K562 (cell line): ENCODE results near the gene ZKSCAN1. TPM values are rescaled to one million over a fixed set of nuclear protein-coding genes. Genes with fewer than 3 reads are reported as not detected.
A peak's percentile ranks its signal among the peaks of the same experiment; 100 is the strongest.

Experiments used
- ATAC-seq: fragments of 200-7000 bp; cut with Tn5 transposase; 3 replicates; pipeline ENCODE4 v1.9.1; 2020; ENCODE audit warnings: moderate library complexity
- BruUV-seq: library from RNA; stranded (reverse); fragments of 400-500 nt; replicated peaks from 2 replicates; lab custom pipeline; 2021; lab: Mats Ljungman, UMichigan
- CTCF ChIA-PET: fragments of 300-600 bp; formaldehyde crosslinking; extraction: SDS; loops from one replicate; lab custom pipeline; 2021; ENCODE audit warnings: low intra/inter-chr PET ratio; lab: Yijun Ruan, JAX
- POLR2A ChIA-PET: fragments of 300-600, 350-650 bp; sonication (Branson Sonifier 250); formaldehyde crosslinking; extraction: SDS; loops from one replicate; lab custom pipeline; 2021; ENCODE audit warnings: antibody characterized with exemption, inconsistent platforms; lab: Yijun Ruan, JAX
- DNase-seq, 4 experiments: peaks; one replicate each; pipeline versions ENCODE4 v3.0.0 to v3.0.0-alpha.2; 2011 to 2018; ENCODE audit warnings: low spot score in 3 of 4, mixed read lengths in 3 of 4; ENCODE audit errors: extremely low read depth in 1 of 4
- FAIRE-seq: peaks from 2 replicates; lab custom pipeline; 2011; peaks lifted over from hg19 to GRCh38; lab: Jason Lieb, UNC
- H2AFZ ChIP-seq: 2 replicates; pipeline ENCODE4 v1.6.0; 2011; ENCODE audit warnings: low read depth, low read length, control low read depth, inconsistent platforms
- H3K27ac ChIP-seq: fragments of 200-600 bp; 3 replicates; pipeline ENCODE4 v1.8.0; 2011; ENCODE audit warnings: low read depth, mild to moderate bottlenecking, control low read depth, inconsistent platforms, low read length, moderate library complexity, mixed read lengths; ENCODE audit errors: extremely low read depth
- H3K27me3 ChIP-seq, 2 experiments: fragments of 300-600 bp in 1 of 2; 2 replicates in 1 of 2; 3 replicates in 1 of 2; pipeline versions ENCODE4 v1.6.0 to v1.8.0; 2011; ENCODE audit warnings: inconsistent platforms in 2 of 2, low read length in 2 of 2, mild to moderate bottlenecking in 1 of 2, mixed read lengths in 1 of 2, moderate library complexity in 1 of 2; ENCODE audit not compliant: control insufficient read depth in 2 of 2, insufficient read depth in 2 of 2
- H3K36me3 ChIP-seq: fragments of 300-600 bp; 3 replicates; pipeline ENCODE4 v1.8.0; 2011; ENCODE audit warnings: mild to moderate bottlenecking, low read length, inconsistent platforms; ENCODE audit not compliant: control insufficient read depth, insufficient read depth
- H3K4me1 ChIP-seq, 2 experiments: fragments of 200-600 bp in 1 of 2; replicated peaks in 1 of 2; 2 replicates in 1 of 2; 3 replicates in 1 of 2; pipeline versions ENCODE4 v1.5.1 to v1.8.0; 2011; ENCODE audit warnings: inconsistent platforms in 2 of 2, low read length in 2 of 2, mild to moderate bottlenecking in 1 of 2, mixed read lengths in 1 of 2, moderate library complexity in 1 of 2; ENCODE audit not compliant: control insufficient read depth in 2 of 2, insufficient read depth in 2 of 2
- H3K4me2 ChIP-seq: 2 replicates; pipeline ENCODE4 v1.6.1; 2011; ENCODE audit warnings: low read length, control low read depth, inconsistent platforms, mixed read lengths; ENCODE audit not compliant: insufficient read depth
- H3K4me3 ChIP-seq: fragments of 200-600 bp; sonication (generic), shearing (Covaris generic); 2 replicates; pipeline ENCODE4 v1.5.1; 2016; ENCODE audit warnings: control low read depth, inconsistent platforms
- H3K79me2 ChIP-seq: fragments of 200-600 bp; 3 replicates; pipeline ENCODE4 v1.8.0; 2011; ENCODE audit warnings: low read length, inconsistent platforms; ENCODE audit not compliant: control insufficient read depth, insufficient read depth
- H3K9ac ChIP-seq, 2 experiments: 2 replicates each; pipeline versions ENCODE4 v1.6.0 to v1.6.1; 2011; ENCODE audit warnings: low read depth in 2 of 2, low read length in 2 of 2, control low read depth in 1 of 2, inconsistent platforms in 1 of 2, mild to moderate bottlenecking in 1 of 2, mixed read lengths in 1 of 2; ENCODE audit not compliant: insufficient read depth in 1 of 2
- H3K9me1 ChIP-seq: one replicate; pipeline ENCODE4 v1.6.0; 2011; ENCODE audit warnings: inconsistent platforms, mild to moderate bottlenecking, low read length, moderate library complexity; ENCODE audit not compliant: control insufficient read depth, insufficient read depth
- H3K9me3 ChIP-seq: replicated peaks from 2 replicates; pipeline ENCODE4 v1.5.1; 2011; ENCODE audit warnings: low read depth, low read length, inconsistent platforms; ENCODE audit not compliant: control insufficient read depth, insufficient read depth
- H4K20me1 ChIP-seq: replicated peaks from 2 replicates; pipeline ENCODE4 v1.6.1; 2011; ENCODE audit warnings: low read length, inconsistent platforms, mixed read lengths; ENCODE audit not compliant: control insufficient read depth, insufficient read depth
- ATF6 ChIP-seq: sonication (generic); formaldehyde crosslinking; IDR thresholded peaks from 2 replicates; pipeline ENCODE4 v1.4.0; 2020; ENCODE audit warnings: mild to moderate bottlenecking, missing genetic modification reagents
- DPF2 ChIP-seq: fragments of 450-650 bp; IDR thresholded peaks from 2 replicates; pipeline ENCODE4 v1.6.1; 2016
- E2F1 ChIP-seq: sonication (generic); formaldehyde crosslinking; IDR thresholded peaks from 2 replicates; pipeline ENCODE4 v1.8.1; 2023; ENCODE audit warnings: mild to moderate bottlenecking, missing genetic modification reagents, moderate library complexity
- ETS2 ChIP-seq: IDR thresholded peaks from 2 replicates; pipeline ENCODE4 v1.6.1; 2016; ENCODE audit warnings: borderline replicate concordance, missing genetic modification characterization, mild to moderate bottlenecking, moderate library complexity, missing compliant biosample characterization; ENCODE audit not compliant: poor library complexity, severe bottlenecking
- JUN ChIP-seq, 2 experiments: sonication (generic) in 1 of 2; formaldehyde crosslinking in 1 of 2; IDR thresholded peaks; 2 replicates each; pipeline versions ENCODE4 v1.6.1 to v1.8.0; 2012 to 2022; ENCODE audit warnings: borderline replicate concordance in 2 of 2, mild to moderate bottlenecking in 2 of 2, improper control_type of control experiment in 1 of 2, low read depth in 1 of 2, low read length in 1 of 2, missing genetic modification reagents in 1 of 2
- KDM4B ChIP-seq, 2 experiments: fragments of 450-650 bp in 1 of 2; sonication (generic) in 1 of 2; IDR thresholded peaks; 2 replicates each; pipeline ENCODE4 v1.6.1; 2016 to 2017; ENCODE audit warnings: borderline replicate concordance in 2 of 2, antibody characterized with exemption in 1 of 2, low read depth in 1 of 2, mild to moderate bottlenecking in 1 of 2
- RB1 ChIP-seq: fragments of 450-650 bp; IDR thresholded peaks from 2 replicates; pipeline ENCODE4 v1.6.1; 2017; ENCODE audit warnings: low read depth, mild to moderate bottlenecking
- RBFOX2 ChIP-seq: fragments of 200-400 bp; formaldehyde crosslinking; IDR thresholded peaks from 2 replicates; pipeline ENCODE4 v1.6.1; 2017; ENCODE audit warnings: low read depth, mild to moderate bottlenecking, low read length, moderate library complexity
- RUNX1 ChIP-seq: sonication (generic); IDR thresholded peaks from 2 replicates; pipeline ENCODE4 v1.6.1; 2016; ENCODE audit warnings: antibody characterized with exemption, low read depth
- SIX5 ChIP-seq, 2 experiments: IDR thresholded peaks; 2 replicates each; pipeline ENCODE4 v1.6.1; 2011; ENCODE audit warnings: low read length in 2 of 2, borderline replicate concordance in 1 of 2, low read depth in 1 of 2, mild to moderate bottlenecking in 1 of 2, moderate library complexity in 1 of 2; ENCODE audit not compliant: insufficient read depth in 1 of 2
- ZBTB9 ChIP-seq: fragments of 450-650 bp; formaldehyde crosslinking; IDR thresholded peaks from 2 replicates; pipeline ENCODE4 v1.4.0; 2020; ENCODE audit warnings: mild to moderate bottlenecking, moderate library complexity
- ZNF224 ChIP-seq: sonication (generic); formaldehyde crosslinking; IDR thresholded peaks from 2 replicates; pipeline ENCODE4 v1.8.0; 2022; ENCODE audit warnings: mild to moderate bottlenecking, missing genetic modification reagents
- ZNF511 ChIP-seq: sonication (generic); formaldehyde crosslinking; IDR thresholded peaks from 2 replicates; pipeline ENCODE4 v1.8.0; 2022; ENCODE audit warnings: mild to moderate bottlenecking, missing genetic modification reagents
- WGBS: fragments of 100-300 bp; shearing (Covaris generic); methylation state at CpG from one replicate; pipeline ENCODE4 v1.1.6; 2016; ENCODE audit warnings: low coverage, mixed read lengths; ENCODE audit not compliant: insufficient coverage; ENCODE audit errors: missing lambda C conversion rate; 5-methylcytosine and 5-hydroxymethylcytosine counted together
- in situ Hi-C: fragments of 300-500 bp; cut with MboI; formaldehyde crosslinking; loops from 4 replicates; pipeline ENCODE4 v1.15.0; 2018; ENCODE audit warnings: inconsistent platforms, mixed read lengths
- intact Hi-C: fragments of 100-400 bp; cut with micrococcal nuclease; formaldehyde crosslinking; loops from 2 replicates; pipeline ENCODE4 v1.14.2; 2022
- polyA plus RNA-seq, 8 experiments: library from polyadenylated mRNA; depleted of rRNA in 4 of 8; stranded (reverse) in 5 of 8; unstranded in 3 of 8; fragments of >200 nt; fragmentation: Nextera tagmentation in 2 of 8; fragmentation: Illumina TruSeq in 1 of 8; extraction: Ambion mirVana in 2 of 8; extraction: Trizol in 1 of 8; gene quantifications; 2 replicates each; pipeline versions ENCODE4 v1.2.1 to v1.2.3, GENCODE V29; 2011 to 2014; ENCODE audit warnings: inconsistent platforms in 1 of 8, missing spikeins in 1 of 8
- total RNA-seq, 7 experiments: library from RNA; depleted of rRNA in 6 of 7; stranded (reverse); fragments of >200 nt in 6 of 7; fragmentation: Illumina TruSeq in 2 of 7; extraction: Trizol in 2 of 7; gene quantifications; 2 replicates each; pipeline versions ENCODE4 v1.2.1 to v1.2.3, GENCODE V29; 2011 to 2021; ENCODE audit warnings: low replicate concordance in 1 of 7

The ZKSCAN1 gene
- total and polyA plus RNA-seq, 9 of the 15 experiments (the other 6 are each of a cell fraction or from before 2014, with no cell fraction given), result 5.3 to 43.0 (median 23.2) TPM

- Histone ChIP-seq H3K27me3 (no peaks in the 10 kb centered on the region), H3K79me2 (peaks cover 19% of the 10 kb centered on the region), H3K27ac (peak within 1 kb of the TSS; percentile 97), H3K4me1 (peaks cover 23 to 26% of the 10 kb centered on the region in 2 experiments), H3K9ac (peak within 1 kb of the TSS; percentile 96 to 97), H2AFZ (peak within 1 kb of the TSS; percentile 98), H3K9me1 (no peaks in the 10 kb centered on the region), H4K20me1 (peaks cover 20% of the 10 kb centered on the region), H3K4me2 (peak within 1 kb of the TSS; percentile 96), H3K9me3 (no peaks in the 10 kb centered on the region), H3K4me3 (peak within 1 kb of the TSS; percentile 87), H3K36me3 (peaks cover 41% of the 10 kb centered on the region)
- BruUV-seq, result TSS peak; percentile 55
- WGBS, result under 1% methylated on average over 54 of the region's 68 CpGs
- ATAC-seq (peak; percentile 66), DNase-seq (peak; percentile 87 to 92 (median 90)), FAIRE-seq (peak; percentile 64)
- intact Hi-C loops (no loop called here), in situ Hi-C loops (no loop called here)
- ChIA-PET CTCF (interaction anchor here (0.6 kb wide), 1 partner anchor 44 kb away, joined by 3 read pairs; no protein-coding TSS in a partner anchor), POLR2A (interaction anchor here (0.6 to 7.9 kb wide), 6 partner anchors 9 to 594 kb away, joined by 3 to 115 read pairs (median 3); partner anchors contain the start of genes AP4M1, LAMTOR4 and MCM7)
- TF ChIP-seq ETS2 (tag), result no peak
- no peak for TF ChIP-seq RUNX1
- TF ChIP-seq ZBTB9 (CRISPR knock-in tag), result peak; percentile 87; the same call in 1 of the 2 replicates
- TF ChIP-seq KDM4B (IDR thresholded peaks at IDR 0.05; ENCODE audit: borderline replicate concordance in 2 of 2, low read depth in 1 of 2), result 0 out of 4 replicates have a peak, but pooled peaks of 1 of the 2 experiments have one; percentile 27
- TF ChIP-seq RBFOX2, result peak; percentile 99
- peak; percentile 97 for TF ChIP-seq E2F1 (CRISPR knock-in tag)
- TF ChIP-seq ZNF224 (CRISPR knock-in tag), result peak; percentile 96; the same call in 1 of the 2 replicates
- peak; percentile 97 for TF ChIP-seq RB1
- peak; percentile 100 for TF ChIP-seq ZNF511 (CRISPR knock-in tag)
- TF ChIP-seq DPF2, result 0 out of 2 replicates have a peak, but pooled peaks have one; percentile 40
- 0 out of 2 replicates have a peak, but pooled peaks have one; percentile 26 for TF ChIP-seq ATF6
- 0 out of 2 replicates have a peak, but pooled peaks have one; percentile 46 for TF ChIP-seq JUN (IDR thresholded peaks at IDR 0.05; ENCODE audit: borderline replicate concordance, low read depth, low read length)
- TF ChIP-seq JUN (CRISPR knock-in tag; IDR thresholded peaks at IDR 0.05; ENCODE audit: borderline replicate concordance), result peak; percentile 98
- no peak for TF ChIP-seq SIX5 (IDR thresholded peaks at IDR 0.05; ENCODE audit: borderline replicate concordance in 1 of 2, insufficient read depth in 1 of 2, low read depth in 1 of 2, low read length in 2 of 2)
Measured at GRCh38 chr7:100088621-100089457, 73.4 kb downstream of the ZKSCAN1 start, which contains the start of gene COPS6. COPS6 (plus strand) TSS chr7:100088969; CDS start chr7:100088991, 22 bp downstream.
